Islet precursor cell (in vitro differentiated cells): ENCODE results near the gene DPF3.

Experiments
- DNase-seq: peaks from one replicate; pipeline ENCODE4 v3.0.0-alpha.2; 2018

Gene DPF3

DNA sequence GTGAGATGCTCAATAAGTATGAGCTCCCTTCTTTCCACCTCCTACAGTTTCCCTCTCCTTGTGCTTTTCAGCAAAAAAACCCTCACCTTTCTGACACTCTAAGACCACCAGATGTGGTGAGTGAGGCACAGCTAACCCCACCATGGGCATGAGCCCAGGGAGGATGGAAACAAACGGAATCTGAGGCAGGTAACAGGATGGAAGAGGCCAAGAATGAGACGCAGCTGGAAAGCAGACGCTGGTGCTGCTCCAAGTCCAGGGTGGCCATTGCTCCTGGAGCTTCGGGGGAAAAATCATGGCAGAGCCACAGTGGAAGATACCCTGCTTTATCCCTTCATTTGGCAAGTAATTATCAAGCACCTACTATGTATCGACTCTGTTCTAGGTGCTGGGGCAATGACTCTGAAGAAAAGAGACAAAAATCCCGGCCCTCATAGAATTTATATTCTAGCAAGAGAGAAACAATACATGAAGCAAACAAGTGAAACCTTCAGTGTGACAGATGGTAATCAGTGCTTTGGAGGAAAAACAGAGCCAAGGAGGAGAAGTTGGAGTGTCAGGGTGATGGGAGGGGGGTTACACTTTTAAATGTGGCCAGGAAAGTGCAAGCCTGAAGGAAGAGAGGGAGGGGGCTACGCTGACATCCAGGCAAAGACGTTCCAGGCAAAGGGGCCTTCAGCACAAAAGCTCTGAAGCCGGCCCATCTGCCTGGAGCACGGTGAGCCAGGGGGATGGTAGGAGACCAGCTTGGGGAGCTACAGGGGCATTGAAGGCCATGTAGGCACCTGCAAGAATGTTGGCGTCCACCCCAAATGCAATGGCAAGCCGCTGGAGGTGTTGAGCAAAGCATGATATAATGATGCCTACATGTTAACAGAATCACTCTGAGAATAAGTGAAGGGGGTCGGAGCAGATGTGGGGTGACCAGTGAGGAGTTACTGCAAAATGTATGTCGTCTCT is 154.2 kb downstream of the DPF3 start:
- peak; percentile 43 for DNase-seq

- DNase-seq: peak; percentile 29
Observed at GRCh38 chr14:72738161-72738611, 155.7 kb downstream of the DPF3 start.

DNA sequence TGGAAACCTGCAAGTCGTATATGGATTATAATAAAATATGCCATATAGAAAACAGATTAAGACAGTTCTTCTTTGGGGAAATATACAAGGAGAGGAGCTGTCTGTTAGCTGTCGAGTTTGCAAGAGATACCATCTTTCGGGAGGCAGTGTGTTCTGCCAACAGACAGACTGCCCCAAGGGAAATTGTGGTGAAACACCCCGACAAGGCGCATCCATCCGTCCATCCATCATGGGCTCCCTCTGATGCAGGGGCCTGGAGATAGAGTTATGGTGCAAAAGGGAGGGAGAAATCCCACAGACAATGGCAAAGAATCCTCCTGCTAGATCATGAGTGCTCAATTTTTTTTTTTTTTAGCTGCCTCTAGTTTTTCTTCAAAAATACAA is 156.3 kb downstream of the DPF3 start:
- DNase-seq: peak; percentile 35

- peak; percentile 15 for DNase-seq
Observed at GRCh38 chr14:72736786-72737559, 156.9 kb downstream of the DPF3 start.

GRCh38 chr14:72736308-72736707 is 157.6 kb downstream of the DPF3 start:
- DNase-seq: no peak

- no peak for DNase-seq
Observed at GRCh38 chr14:72732022-72732780, 161.7 kb downstream of the DPF3 start.

DNA sequence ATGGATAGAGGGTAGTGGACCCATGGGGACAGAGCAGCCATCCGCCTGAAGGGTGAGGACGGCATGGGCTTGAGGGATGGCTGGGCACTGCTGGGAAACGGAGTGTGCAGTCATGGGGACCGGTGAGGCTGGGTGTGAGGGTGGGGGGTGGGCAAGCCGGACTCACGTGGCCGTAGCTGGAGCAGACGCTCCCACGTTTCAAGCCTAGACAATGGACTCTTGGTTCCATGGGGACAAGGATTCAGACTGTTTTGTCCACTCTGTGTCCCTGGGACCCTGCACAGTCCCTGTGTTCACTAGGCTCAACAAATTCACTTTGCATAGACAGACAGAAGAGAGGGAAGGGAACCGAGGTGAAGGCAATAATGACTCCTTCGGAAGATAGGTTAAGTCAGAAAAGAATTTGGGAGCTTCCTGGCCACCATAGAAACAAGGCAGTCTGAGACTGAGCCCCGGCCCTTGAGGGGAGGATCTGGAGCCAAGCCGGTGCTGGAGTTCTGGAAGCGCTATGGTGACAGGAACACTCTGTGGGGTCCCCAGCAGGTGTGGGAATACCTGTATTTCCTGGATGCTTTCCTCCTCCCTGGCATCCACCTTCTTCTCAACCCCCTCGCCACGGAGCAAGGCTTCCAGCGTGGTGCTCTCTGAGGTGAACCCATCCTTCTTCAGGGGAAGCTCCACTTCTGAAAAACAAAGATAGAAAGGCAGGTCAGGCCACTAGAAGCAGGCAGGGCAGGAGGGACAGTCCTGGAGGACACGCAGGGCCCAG is 162.5 kb downstream of the DPF3 start:
- DNase-seq: no peak

DNA sequence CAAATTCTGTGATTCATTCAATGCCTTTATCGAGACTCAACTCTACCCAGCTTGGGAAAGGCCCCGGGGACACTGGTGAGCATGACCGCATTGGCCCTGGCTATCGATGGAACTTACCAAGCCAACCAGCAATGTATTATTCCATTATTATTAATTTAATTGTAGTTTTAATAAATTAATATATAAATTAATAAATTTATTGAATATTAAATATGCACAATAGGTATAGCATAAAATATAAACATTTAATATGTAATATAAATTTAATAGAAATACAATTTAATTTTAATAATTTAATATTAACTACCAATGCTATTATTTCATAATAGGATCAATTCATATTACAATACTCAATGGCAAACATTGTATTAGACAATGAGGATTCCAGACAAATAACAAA is 163.4 kb downstream of the DPF3 start:
- DNase-seq: no peak

GRCh38 chr14:72726444-72726843 is 167.5 kb downstream of the DPF3 start:
- no peak for DNase-seq

GRCh38 chr14:72723858-72724530 is 169.9 kb downstream of the DPF3 start:
- DNase-seq: no peak

DNA sequence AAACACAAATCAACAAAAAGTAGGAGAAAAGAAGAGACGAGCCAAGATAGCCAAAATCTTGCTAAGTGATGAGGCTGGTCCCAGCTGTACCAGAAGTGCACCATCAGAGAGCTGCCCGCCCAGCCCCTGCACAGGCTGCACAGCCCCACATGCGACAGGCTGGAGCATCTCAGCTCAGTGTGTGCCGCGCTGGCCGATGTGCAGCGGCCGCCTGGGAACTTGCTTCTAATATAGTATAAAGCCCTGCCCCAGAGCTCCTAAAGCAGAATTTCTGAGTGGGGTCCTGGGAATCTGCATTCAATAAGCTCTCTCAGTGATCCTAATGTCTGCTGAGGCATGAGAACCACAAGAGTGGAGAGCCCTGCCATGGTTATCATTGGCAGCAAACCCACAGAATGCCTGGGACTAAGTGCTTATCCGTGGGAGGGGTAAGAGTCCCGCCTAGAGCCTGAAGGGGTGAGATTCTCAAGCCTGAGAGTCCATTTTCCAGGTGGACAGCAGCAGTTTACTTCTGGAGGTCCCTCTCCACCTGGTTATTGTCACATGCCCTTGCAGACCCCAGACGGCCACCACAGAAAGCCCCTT is 171.6 kb downstream of the DPF3 start:
- no peak for DNase-seq

DNA sequence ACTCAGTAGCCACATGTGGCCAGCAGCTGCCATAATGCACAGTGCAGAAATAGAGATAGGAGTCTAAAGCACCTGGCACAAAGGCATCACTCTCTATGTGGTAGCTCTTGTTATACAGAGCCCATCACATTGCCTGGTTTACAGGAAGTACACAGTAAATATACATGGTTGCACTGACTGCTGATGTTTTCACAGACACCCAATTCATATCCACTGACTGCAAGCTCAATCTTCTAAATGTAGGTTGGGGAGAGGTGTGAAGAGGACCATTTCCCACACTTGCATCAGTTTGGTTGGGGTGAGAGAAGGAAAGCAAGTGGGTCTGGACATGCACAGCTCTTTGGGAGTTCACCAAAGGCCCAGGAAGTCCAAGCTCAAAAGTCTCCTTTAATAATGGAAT is 172.8 kb downstream of the DPF3 start:
- no peak for DNase-seq

- no peak for DNase-seq
Observed at GRCh38 chr14:72717220-72717619, 176.7 kb downstream of the DPF3 start.

DNA sequence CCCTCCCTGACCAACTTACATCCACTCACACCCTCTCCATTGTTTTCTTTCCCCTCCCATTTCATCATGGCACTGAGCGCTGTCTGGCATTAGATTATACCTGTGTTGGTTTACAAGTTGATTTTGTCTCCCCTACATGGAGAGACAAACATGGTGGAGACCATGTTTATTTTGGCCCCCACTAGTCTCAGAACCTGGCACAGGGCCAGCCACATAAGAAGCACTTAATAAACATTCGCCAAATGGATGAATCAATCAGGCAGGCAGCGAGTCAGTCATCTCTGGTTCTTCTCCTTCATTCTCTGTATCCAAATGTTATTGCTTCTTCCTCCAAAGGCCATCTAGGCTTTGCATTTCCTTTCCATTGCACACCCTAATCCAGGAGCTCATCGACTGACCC is 177.4 kb downstream of the DPF3 start:
- no peak for DNase-seq

GRCh38 chr14:72715850-72716228 is 178.1 kb downstream of the DPF3 start:
- no peak for DNase-seq

DNA sequence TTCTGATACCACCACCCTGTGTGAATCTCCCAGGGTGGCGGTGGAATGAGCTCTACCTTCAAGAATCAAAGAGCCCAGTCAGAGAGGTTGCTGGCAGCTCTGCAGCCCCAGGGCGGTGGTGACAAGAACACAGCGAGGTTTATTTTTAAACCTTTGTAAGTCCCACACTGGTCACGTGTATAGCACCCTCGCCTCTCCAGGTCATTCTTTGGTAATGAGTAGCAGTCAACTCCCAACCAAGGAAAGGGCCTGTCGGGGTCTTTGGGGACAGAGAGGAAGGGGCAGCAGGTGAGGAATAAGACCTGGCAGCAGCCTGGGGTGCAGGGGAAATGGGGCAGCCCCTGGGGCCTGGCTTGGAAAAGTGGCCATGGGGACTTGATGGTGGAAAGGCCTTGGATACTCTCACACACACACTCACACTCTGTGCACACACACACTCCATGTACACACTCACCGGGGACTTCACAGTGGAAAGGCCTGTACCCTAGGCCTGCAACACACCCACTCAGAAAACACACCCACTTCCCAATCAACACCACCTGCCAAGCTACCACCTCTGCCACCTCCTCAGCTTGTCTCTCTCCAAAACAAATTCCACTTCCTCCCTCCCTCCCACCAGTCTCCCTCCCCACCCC is 178.6 kb downstream of the DPF3 start:
- no peak for DNase-seq

GRCh38 chr14:72714871-72715214 is 179.1 kb downstream of the DPF3 start:
- DNase-seq: no peak

GRCh38 chr14:72714094-72714493 is 179.8 kb downstream of the DPF3 start:
- DNase-seq: no peak

GRCh38 chr14:72711936-72712335 is 182.0 kb downstream of the DPF3 start:
- DNase-seq: no peak

GRCh38 chr14:72709916-72710611 is 183.8 kb downstream of the DPF3 start:
- DNase-seq: no peak
